HL-60 (cell line): ENCODE data around the gene USP35.

Experiments
- CTCF ChIP-seq: IDR thresholded peaks from one replicate; pipeline ENCODE4 v1.5.1; 2011; ENCODE audit warnings: low read length, control low read depth, inconsistent platforms; ENCODE audit not compliant: insufficient read depth
- GABPA ChIP-seq: IDR thresholded peaks from 2 replicates; pipeline ENCODE4 v1.6.1; 2012; ENCODE audit warnings: low read depth
- POLR2AphosphoS5 ChIP-seq: IDR thresholded peaks from 2 replicates; pipeline ENCODE4 v1.6.1; 2012; ENCODE audit warnings: low read depth
- REST ChIP-seq: IDR thresholded peaks from 2 replicates; pipeline ENCODE4 v1.6.1; 2012; ENCODE audit warnings: low read depth; ENCODE audit not compliant: insufficient replicate concordance
- SPI1 ChIP-seq: IDR thresholded peaks from 2 replicates; pipeline ENCODE4 v1.6.1; 2012; ENCODE audit warnings: low read depth, mild to moderate bottlenecking, borderline replicate concordance

DNA sequence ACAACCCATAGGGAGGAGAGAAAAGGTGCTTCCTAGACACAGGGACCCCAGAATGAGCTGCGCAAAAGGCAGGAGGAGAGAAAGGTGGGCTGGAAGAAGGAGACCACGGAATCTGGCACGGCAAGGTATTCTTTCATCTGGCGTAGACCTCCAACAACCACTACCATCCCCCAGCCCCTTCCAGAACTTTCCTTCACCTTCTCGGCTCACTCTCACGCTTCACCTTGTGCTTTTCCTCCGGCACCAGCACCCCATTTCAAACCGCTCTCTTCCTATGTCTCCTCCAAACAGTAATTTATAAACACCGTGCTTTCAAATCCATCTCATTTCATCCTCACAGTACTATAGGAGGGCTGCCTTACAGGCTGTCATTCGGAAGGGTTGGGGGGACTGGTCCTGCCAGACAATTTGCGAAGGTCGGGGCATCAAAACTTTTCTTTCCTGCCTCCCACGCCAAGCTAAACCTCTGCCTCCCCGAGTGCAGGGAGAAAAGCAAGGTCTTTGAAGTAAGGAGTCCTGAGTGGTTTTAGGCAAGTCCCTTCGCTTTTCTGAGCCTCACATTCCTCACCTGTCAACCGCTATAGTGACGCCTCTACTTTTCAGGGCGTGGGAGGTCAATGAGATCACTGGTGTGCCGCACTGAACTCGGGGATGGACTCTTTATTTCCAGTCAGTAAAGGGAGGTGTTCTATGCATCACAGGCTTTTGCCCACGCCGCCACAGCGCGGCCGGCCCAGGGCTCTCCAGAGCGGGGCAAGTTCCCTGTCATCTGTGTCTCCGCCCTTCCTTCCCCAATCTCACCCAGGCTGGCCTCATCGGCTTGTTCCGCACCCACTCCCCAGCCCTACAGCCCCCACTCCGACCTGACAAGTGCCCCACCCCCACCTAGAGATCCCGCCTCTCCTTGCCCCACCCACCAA is 1.1 kb upstream of the USP35 start:
- TF ChIP-seq CTCF, result no peak
- no peak for TF ChIP-seq POLR2AphosphoS5
- no peak for TF ChIP-seq REST
- no peak for TF ChIP-seq SPI1
- no peak for TF ChIP-seq GABPA
